ENCODE measurements around the gene FOXRED1. TPM values are rescaled to one million over a fixed set of nuclear protein-coding genes. Genes with fewer than 3 reads are reported as not detected.

The FOXRED1 gene
- total and polyA plus RNA-seq, 10 of the 15 experiments (the other 5 are each of a cell fraction or from before 2014, with no cell fraction given): 9.9 to 67.7 (median 38.0) TPM

DNA sequence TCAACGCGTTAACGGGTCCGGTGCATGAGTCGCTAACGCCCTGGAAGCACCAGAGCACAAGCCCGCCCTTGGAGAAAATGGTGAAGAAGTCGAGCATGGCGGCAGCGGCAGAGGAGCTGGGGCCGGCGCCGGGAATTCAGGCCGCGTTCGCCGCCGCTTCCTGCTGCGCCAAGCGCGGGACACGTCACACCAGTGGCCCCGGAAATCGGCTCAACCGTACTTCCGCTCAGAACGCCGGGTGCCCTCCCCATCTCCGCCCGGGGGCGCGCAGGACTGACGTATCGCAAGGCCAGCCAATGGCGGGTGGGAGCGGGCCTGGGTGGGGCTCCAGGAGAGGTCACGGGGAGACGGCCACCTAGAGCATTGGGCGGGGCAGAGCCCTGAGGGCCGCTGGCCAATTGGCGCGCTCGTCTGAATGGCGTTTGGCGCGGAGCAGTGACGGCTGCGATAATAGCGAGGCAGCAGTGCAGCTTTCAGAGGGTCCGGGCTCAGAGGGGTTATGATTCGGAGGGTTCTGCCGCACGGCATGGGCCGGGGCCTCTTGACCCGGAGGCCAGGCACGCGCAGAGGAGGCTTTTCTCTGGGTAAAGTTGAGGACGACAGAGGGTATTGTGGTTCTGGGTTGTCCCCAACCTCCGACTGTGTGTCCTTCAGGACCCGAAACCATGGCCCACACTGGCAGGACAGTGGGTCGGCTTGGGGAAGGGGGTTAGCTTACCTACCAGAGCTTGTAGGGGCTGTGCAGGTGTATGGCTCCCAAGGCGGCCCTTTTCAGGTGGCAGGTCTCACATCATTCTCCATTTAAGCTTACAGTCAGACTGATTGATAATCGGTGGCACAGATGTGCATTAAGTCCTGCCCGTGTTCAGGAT is at the start of gene FOXRED1, which contains the start of gene SRPRA (continued):
- no peak for TF ChIP-seq MEF2B (IDR thresholded peaks at IDR 0.05; ENCODE audit: partially characterized antibody, poor library complexity, severe bottlenecking)
- TF ChIP-seq, protein P1, sequence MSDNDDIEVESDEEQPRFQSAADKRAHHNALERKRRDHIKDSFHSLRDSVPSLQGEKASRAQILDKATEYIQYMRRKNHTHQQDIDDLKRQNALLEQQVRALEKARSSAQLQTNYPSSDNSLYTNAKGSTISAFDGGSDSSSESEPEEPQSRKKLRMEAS (IDR thresholded peaks at IDR 0.05; ENCODE audit: low read depth, low read length): peak; percentile 35; the same call in 1 of the 2 replicates
- peak; percentile 33; the same call in 1 of the 2 replicates for TF ChIP-seq LARP7 (IDR thresholded peaks at IDR 0.05)
- peak; percentile 46; the same call in 1 of the 2 replicates for TF ChIP-seq SPI1 (IDR thresholded peaks at IDR 0.05; ENCODE audit: borderline replicate concordance, insufficient read depth, low read depth, low read length)
- TF ChIP-seq MYC (IDR thresholded peaks at IDR 0.05; ENCODE audit: insufficient read depth, insufficient read length, insufficient replicate concordance, low read length, severe bottlenecking): peak; percentile 43
- TF ChIP-seq NFYA (IDR thresholded peaks at IDR 0.05; ENCODE audit: borderline replicate concordance, low read depth, low read length): peak; percentile 11
- TF ChIP-seq SRF (IDR thresholded peaks at IDR 0.05; ENCODE audit: low read depth in 2 of 2, low read length in 2 of 2): peak in 1 of 2 experiments; percentile 65; a peak in 2 of 4 replicates
- TF ChIP-seq ZNF622 (IDR thresholded peaks at IDR 0.05): no peak
- TF ChIP-seq FOS (IDR thresholded peaks at IDR 0.05; ENCODE audit: borderline replicate concordance, extremely low read depth, insufficient read length): peak; percentile 18
- no peak for TF ChIP-seq MTA3 (IDR thresholded peaks at IDR 0.05; ENCODE audit: borderline replicate concordance, low read length)
- TF ChIP-seq TAF1 (IDR thresholded peaks at IDR 0.05; ENCODE audit: borderline replicate concordance, low read depth, low read length): peak; percentile 82
- TF ChIP-seq CREB1 (IDR thresholded peaks at IDR 0.05; ENCODE audit: low read depth): peak; percentile 99
- peak; percentile 39 to 61 for TF ChIP-seq IKZF2 (IDR thresholded peaks at IDR 0.05)
- peak; percentile 89 for TF ChIP-seq RAD51 (IDR thresholded peaks at IDR 0.05)
- peak; percentile 88 for TF ChIP-seq SP1 (IDR thresholded peaks at IDR 0.05; ENCODE audit: low read depth, low read length)
- TF ChIP-seq, protein P2, sequence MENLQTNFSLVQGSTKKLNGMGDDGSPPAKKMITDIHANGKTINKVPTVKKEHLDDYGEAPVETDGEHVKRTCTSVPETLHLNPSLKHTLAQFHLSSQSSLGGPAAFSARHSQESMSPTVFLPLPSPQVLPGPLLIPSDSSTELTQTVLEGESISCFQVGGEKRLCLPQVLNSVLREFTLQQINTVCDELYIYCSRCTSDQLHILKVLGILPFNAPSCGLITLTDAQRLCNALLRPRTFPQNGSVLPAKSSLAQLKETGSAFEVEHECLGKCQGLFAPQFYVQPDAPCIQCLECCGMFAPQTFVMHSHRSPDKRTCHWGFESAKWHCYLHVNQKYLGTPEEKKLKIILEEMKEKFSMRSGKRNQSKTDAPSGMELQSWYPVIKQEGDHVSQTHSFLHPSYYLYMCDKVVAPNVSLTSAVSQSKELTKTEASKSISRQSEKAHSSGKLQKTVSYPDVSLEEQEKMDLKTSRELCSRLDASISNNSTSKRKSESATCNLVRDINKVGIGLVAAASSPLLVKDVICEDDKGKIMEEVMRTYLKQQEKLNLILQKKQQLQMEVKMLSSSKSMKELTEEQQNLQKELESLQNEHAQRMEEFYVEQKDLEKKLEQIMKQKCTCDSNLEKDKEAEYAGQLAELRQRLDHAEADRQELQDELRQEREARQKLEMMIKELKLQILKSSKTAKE (IDR thresholded peaks at IDR 0.05; ENCODE audit: low read depth, poor library complexity, severe bottlenecking): no peak
- TF ChIP-seq RUNX3 (IDR thresholded peaks at IDR 0.05; ENCODE audit: low read length): 0 out of 2 replicates have a peak, but pooled peaks have one; percentile 5
- TF ChIP-seq TCF12 (IDR thresholded peaks at IDR 0.05; ENCODE audit: low read depth, low read length): 0 out of 2 replicates have a peak, but pooled peaks have one; percentile 7
- peak; percentile 76 for TF ChIP-seq RFX5 (IDR thresholded peaks at IDR 0.05; ENCODE audit: low read depth, low read length)
- TF ChIP-seq CREM (IDR thresholded peaks at IDR 0.05; ENCODE audit: low read depth): peak; percentile 99
- no peak for TF ChIP-seq CHD4 (IDR thresholded peaks at IDR 0.05)
- peak; percentile 92 for TF ChIP-seq GABPA (IDR thresholded peaks at IDR 0.05; ENCODE audit: low read depth)
- TF ChIP-seq NR2F1 (conservative IDR thresholded peaks at IDR 0.05): peak; percentile 63
- TF ChIP-seq, protein P3, sequence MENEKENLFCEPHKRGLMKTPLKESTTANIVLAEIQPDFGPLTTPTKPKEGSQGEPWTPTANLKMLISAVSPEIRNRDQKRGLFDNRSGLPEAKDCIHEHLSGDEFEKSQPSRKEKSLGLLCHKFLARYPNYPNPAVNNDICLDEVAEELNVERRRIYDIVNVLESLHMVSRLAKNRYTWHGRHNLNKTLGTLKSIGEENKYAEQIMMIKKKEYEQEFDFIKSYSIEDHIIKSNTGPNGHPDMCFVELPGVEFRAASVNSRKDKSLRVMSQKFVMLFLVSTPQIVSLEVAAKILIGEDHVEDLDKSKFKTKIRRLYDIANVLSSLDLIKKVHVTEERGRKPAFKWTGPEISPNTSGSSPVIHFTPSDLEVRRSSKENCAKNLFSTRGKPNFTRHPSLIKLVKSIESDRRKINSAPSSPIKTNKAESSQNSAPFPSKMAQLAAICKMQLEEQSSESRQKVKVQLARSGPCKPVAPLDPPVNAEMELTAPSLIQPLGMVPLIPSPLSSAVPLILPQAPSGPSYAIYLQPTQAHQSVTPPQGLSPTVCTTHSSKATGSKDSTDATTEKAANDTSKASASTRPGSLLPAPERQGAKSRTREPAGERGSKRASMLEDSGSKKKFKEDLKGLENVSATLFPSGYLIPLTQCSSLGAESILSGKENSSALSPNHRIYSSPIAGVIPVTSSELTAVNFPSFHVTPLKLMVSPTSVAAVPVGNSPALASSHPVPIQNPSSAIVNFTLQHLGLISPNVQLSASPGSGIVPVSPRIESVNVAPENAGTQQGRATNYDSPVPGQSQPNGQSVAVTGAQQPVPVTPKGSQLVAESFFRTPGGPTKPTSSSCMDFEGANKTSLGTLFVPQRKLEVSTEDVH (IDR thresholded peaks at IDR 0.05; ENCODE audit: low read depth, partially characterized antibody): peak; percentile 64

Measured in GM12878 (cell line).